ENCODE results near the gene GHRL. TPM values are rescaled to one million over a fixed set of nuclear protein-coding genes. Genes with fewer than 3 reads are reported as not detected.

The GHRL gene
- total and polyA plus RNA-seq, 3 donors from 2014 or later = 0.50 to 1.0 (median 0.87) TPM

- H3K4me1 ChIP-seq = no peaks in the 10 kb centered on the region
- no peaks in the 10 kb centered on the region for H3K9me3 ChIP-seq
- TF ChIP-seq, protein P1, sequence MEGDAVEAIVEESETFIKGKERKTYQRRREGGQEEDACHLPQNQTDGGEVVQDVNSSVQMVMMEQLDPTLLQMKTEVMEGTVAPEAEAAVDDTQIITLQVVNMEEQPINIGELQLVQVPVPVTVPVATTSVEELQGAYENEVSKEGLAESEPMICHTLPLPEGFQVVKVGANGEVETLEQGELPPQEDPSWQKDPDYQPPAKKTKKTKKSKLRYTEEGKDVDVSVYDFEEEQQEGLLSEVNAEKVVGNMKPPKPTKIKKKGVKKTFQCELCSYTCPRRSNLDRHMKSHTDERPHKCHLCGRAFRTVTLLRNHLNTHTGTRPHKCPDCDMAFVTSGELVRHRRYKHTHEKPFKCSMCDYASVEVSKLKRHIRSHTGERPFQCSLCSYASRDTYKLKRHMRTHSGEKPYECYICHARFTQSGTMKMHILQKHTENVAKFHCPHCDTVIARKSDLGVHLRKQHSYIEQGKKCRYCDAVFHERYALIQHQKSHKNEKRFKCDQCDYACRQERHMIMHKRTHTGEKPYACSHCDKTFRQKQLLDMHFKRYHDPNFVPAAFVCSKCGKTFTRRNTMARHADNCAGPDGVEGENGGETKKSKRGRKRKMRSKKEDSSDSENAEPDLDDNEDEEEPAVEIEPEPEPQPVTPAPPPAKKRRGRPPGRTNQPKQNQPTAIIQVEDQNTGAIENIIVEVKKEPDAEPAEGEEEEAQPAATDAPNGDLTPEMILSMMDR (IDR thresholded peaks at IDR 0.05) = no peak
- no peak for TF ChIP-seq POLR2A (IDR thresholded peaks at IDR 0.05)
- DNase-seq = no peak
- H3K4me3 ChIP-seq = no peak overlapping the region
- no peak overlapping the region for H3K27ac ChIP-seq
- WGBS, 2 donors = 80 to 86% methylated on average over 12 of the region's 12 CpGs
- intact Hi-C loops (cut with DNase I; ENCODE audit: low total_unique reads) = no loop called here
- H3K36me3 ChIP-seq (ENCODE audit: low read depth, missing control alignments) = no peaks in the 10 kb centered on the region
- H3K27me3 ChIP-seq = no peaks in the 10 kb centered on the region
Observed at GRCh38 chr3:10285272-10286132, 7.2 kb downstream of the GHRL start.

DNA sequence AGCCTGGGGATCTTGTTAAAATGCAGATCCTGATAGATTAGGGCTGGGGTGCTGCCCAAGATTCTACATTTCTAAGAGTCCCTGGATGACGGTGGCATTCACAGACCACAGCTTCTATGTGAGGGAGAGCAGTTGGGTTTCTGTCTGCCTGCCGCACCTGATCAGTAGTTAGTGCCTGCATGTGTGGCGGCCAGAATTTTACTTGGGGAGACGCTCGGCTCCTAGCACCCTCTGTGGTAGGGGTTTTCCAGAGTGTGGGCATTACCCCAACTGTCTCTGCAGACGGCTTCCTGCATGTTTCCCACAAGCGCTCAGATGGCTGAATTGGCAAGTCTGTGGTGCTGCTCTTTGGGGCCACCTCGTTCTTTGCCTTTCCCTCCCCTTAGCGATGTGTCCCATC lies 8.3 kb downstream of the GHRL start:
- intact Hi-C loops (cut with DNase I; ENCODE audit: low total_unique reads) = no loop called here
- 88 to 90% methylated on average over 8 to 9 of the region's 9 CpGs for WGBS, 2 donors
- DNase-seq = no peak
- Histone ChIP-seq H3K4me1 (no peaks in the 10 kb centered on the region), H3K9me3 (no peaks in the 10 kb centered on the region), H3K36me3 (ENCODE audit: low read depth, missing control alignments) (no peaks in the 10 kb centered on the region), H3K27me3 (no peaks in the 10 kb centered on the region), H3K4me3 (no peak overlapping the region), H3K27ac (no peak overlapping the region)
- TF ChIP-seq, protein P1 (IDR thresholded peaks at IDR 0.05) = no peak
- TF ChIP-seq POLR2A (IDR thresholded peaks at IDR 0.05) = no peak

GRCh38 chr3:10283638-10284037 lies 9.1 kb downstream of the GHRL start:
- 87 to 88% methylated on average over 3 to 5 of the region's 5 CpGs for WGBS, 2 donors
- Histone ChIP-seq H3K27me3 (no peaks in the 10 kb centered on the region), H3K4me3 (no peak overlapping the region), H3K27ac (no peak overlapping the region), H3K9me3 (no peaks in the 10 kb centered on the region), H3K36me3 (ENCODE audit: low read depth, missing control alignments) (no peaks in the 10 kb centered on the region), H3K4me1 (no peaks in the 10 kb centered on the region)
- intact Hi-C loops (cut with DNase I; ENCODE audit: low total_unique reads) = no loop called here
- TF ChIP-seq, protein P1 (IDR thresholded peaks at IDR 0.05) = no peak
- TF ChIP-seq POLR2A (IDR thresholded peaks at IDR 0.05) = no peak
- DNase-seq = no peak

GRCh38 chr3:10281951-10282350 lies 10.8 kb downstream of the GHRL start:
- TF ChIP-seq, protein P1 (IDR thresholded peaks at IDR 0.05) = no peak
- TF ChIP-seq POLR2A (IDR thresholded peaks at IDR 0.05) = no peak
- H3K36me3 ChIP-seq (ENCODE audit: low read depth, missing control alignments) = no peaks in the 10 kb centered on the region

DNA sequence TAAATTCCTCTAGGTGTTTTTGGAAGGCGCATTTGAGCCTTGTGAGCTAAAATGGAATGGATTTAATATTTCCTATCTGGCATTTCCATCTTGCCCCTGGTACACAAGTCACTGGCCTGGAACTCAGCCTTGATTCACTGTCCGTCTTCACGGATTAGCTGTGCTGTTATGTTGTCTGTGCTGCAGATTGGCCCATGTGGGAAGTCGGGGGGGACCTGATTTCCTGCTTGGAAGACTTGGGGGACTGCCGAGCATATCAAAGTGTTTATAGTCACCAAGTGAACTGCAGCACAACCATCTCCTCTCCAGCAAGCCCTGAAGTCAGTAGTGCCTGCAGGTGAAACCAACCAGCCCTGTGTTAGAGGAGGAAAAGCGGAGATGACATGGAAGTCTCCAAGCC lies 12.2 kb downstream of the GHRL start:
- Histone ChIP-seq H3K27me3 (no peaks in the 10 kb centered on the region), H3K4me3 (no peak overlapping the region), H3K27ac (no peak overlapping the region), H3K4me1 (no peaks in the 10 kb centered on the region), H3K36me3 (ENCODE audit: low read depth, missing control alignments) (no peaks in the 10 kb centered on the region), H3K9me3 (no peaks in the 10 kb centered on the region)
- TF ChIP-seq POLR2A (IDR thresholded peaks at IDR 0.05) = no peak
- TF ChIP-seq, protein P1 (IDR thresholded peaks at IDR 0.05) = no peak
- intact Hi-C loops (cut with DNase I; ENCODE audit: low total_unique reads) = no loop called here
- DNase-seq = no peak
- 87 to 94% methylated on average over 6 of the region's 6 CpGs for WGBS, 2 donors

More at GRCh38 chr3:10281951-10282350, 10.8 kb downstream of the GHRL start:
- no peak overlapping the region for H3K4me3 ChIP-seq
- no peaks in the 10 kb centered on the region for H3K27me3 ChIP-seq
- intact Hi-C loops (cut with DNase I; ENCODE audit: low total_unique reads) = no loop called here
- H3K27ac ChIP-seq = no peak overlapping the region
- H3K9me3 ChIP-seq = no peaks in the 10 kb centered on the region
- no peak for DNase-seq
- WGBS, 2 donors = 73 to 85% methylated on average over 5 of the region's 5 CpGs
- H3K4me1 ChIP-seq = no peaks in the 10 kb centered on the region

Data from testis (tissue), 3 donors.